Measurements from ENCODE around the gene TTC3. TPM values are rescaled to one million over a fixed set of nuclear protein-coding genes. Genes with fewer than 3 reads are reported as not detected.
"Not testable (repeated sequence)": the region's sequence is repeated elsewhere in the genome, so short reads cannot be mapped to it uniquely, and the experiment has no call there.

The TTC3 gene
- total RNA-seq, 4 donors from 2014 or later = 96.5 to 195 (median 122) TPM

GRCh38 chr21:37032877-37033471 lies 40.1 kb upstream of the TTC3 start:
- WGBS = 41% methylated on average over 4 of the region's 4 CpGs
- no peaks in the 10 kb centered on the region for H3K9me3 ChIP-seq
- TF ChIP-seq POLR2A (IDR thresholded peaks at IDR 0.05) = no peak
- no peak for TF ChIP-seq CTCF (IDR thresholded peaks at IDR 0.05)
- TF ChIP-seq EP300 (IDR thresholded peaks at IDR 0.05) = no peak
- no peak for TF ChIP-seq POLR2AphosphoS5 (IDR thresholded peaks at IDR 0.05)
- no peak overlapping the region for H3K27ac ChIP-seq
- H3K4me1 ChIP-seq = peaks cover 4% of the 10 kb centered on the region
- DNase-seq (ENCODE audit: low spot score in 2 of 2) = no peak
- H3K4me3 ChIP-seq = no peak overlapping the region
- no peaks in the 10 kb centered on the region for H3K27me3 ChIP-seq
- no peaks in the 10 kb centered on the region for H3K36me3 ChIP-seq

GRCh38 chr21:37034394-37034793 lies 38.7 kb upstream of the TTC3 start:
- not testable (repeated sequence) for H3K36me3 ChIP-seq; H3K4me3 ChIP-seq; DNase-seq (ENCODE audit: low spot score in 2 of 2); H3K9me3 ChIP-seq; H3K27me3 ChIP-seq; H3K4me1 ChIP-seq; H3K27ac ChIP-seq
- WGBS = 89% methylated on average over 4 of the region's 4 CpGs

- 81% methylated on average over 4 of the region's 4 CpGs for WGBS
These were observed 36.9 kb upstream of the TTC3 start for GRCh38 chr21:37036177-37036576.

GRCh38 chr21:37039411-37040075 lies 33.5 kb upstream of the TTC3 start:
- Histone ChIP-seq H3K36me3 (no peaks in the 10 kb centered on the region), H3K27me3 (no peaks in the 10 kb centered on the region), H3K9me3 (no peaks in the 10 kb centered on the region), H3K27ac (no peak overlapping the region), H3K4me1 (no peaks in the 10 kb centered on the region), H3K4me3 (no peak overlapping the region)
- WGBS = 65% methylated on average over 9 of the region's 9 CpGs
- TF ChIP-seq CTCF (IDR thresholded peaks at IDR 0.05) (no peak), POLR2AphosphoS5 (IDR thresholded peaks at IDR 0.05) (no peak), EP300 (IDR thresholded peaks at IDR 0.05) (no peak), POLR2A (IDR thresholded peaks at IDR 0.05) (no peak)
- DNase-seq (ENCODE audit: low spot score in 2 of 2) = no peak

More at GRCh38 chr21:37036177-37036576, 36.9 kb upstream of the TTC3 start:
- H3K27ac ChIP-seq = no peak overlapping the region
- H3K9me3 ChIP-seq = no peaks in the 10 kb centered on the region
- DNase-seq (ENCODE audit: low spot score in 2 of 2) = no peak
- H3K4me3 ChIP-seq = no peak overlapping the region
- peaks cover 4% of the 10 kb centered on the region for H3K4me1 ChIP-seq
- H3K36me3 ChIP-seq = no peaks in the 10 kb centered on the region
- no peaks in the 10 kb centered on the region for H3K27me3 ChIP-seq
- no peak for TF ChIP-seq EP300 (IDR thresholded peaks at IDR 0.05)
- no peak for TF ChIP-seq CTCF (IDR thresholded peaks at IDR 0.05)
- TF ChIP-seq POLR2AphosphoS5 (IDR thresholded peaks at IDR 0.05) = no peak
- no peak for TF ChIP-seq POLR2A (IDR thresholded peaks at IDR 0.05)

GRCh38 chr21:37040212-37040611 lies 32.8 kb upstream of the TTC3 start:
- H3K27ac ChIP-seq = no peak overlapping the region
- no peak for DNase-seq (ENCODE audit: low spot score in 2 of 2)
- H3K4me1 ChIP-seq = no peaks in the 10 kb centered on the region
- H3K27me3 ChIP-seq = no peaks in the 10 kb centered on the region
- H3K4me3 ChIP-seq = no peak overlapping the region
- TF ChIP-seq EP300 (IDR thresholded peaks at IDR 0.05) (no peak), POLR2AphosphoS5 (IDR thresholded peaks at IDR 0.05) (no peak), CTCF (IDR thresholded peaks at IDR 0.05) (no peak), POLR2A (IDR thresholded peaks at IDR 0.05) (no peak)
- H3K36me3 ChIP-seq = no peaks in the 10 kb centered on the region
- H3K9me3 ChIP-seq = no peaks in the 10 kb centered on the region
- 91% methylated on average over 3 of the region's 3 CpGs for WGBS
